NB4 (cell line): ENCODE results near the gene FRRS1L.

Source experiments
- DNase-seq: peaks from one replicate; pipeline ENCODE4 v3.0.0; 2010; ENCODE audit warnings: low read depth
- H3K4me3 ChIP-seq: one replicate; pipeline ENCODE4 v1.5.1; 2011; ENCODE audit warnings: mild to moderate bottlenecking, low read depth, low read length, moderate library complexity
- MYC ChIP-seq: IDR thresholded peaks from 2 replicates; pipeline ENCODE4 v1.6.1; 2011; ENCODE audit warnings: low read depth, low read length
- POLR2A ChIP-seq: IDR thresholded peaks from 2 replicates; pipeline ENCODE4 v1.6.1; 2011; ENCODE audit warnings: mild to moderate bottlenecking; ENCODE audit not compliant: insufficient read length; ENCODE audit errors: extremely low read depth
- TF ChIP-seq, protein P1 (sequence below): IDR thresholded peaks from 2 replicates; pipeline ENCODE4 v1.6.1; 2011; ENCODE audit warnings: low read depth, low read length
- TF ChIP-seq, protein P2 (sequence below): IDR thresholded peaks from one replicate; pipeline ENCODE4 v1.5.1; 2012; ENCODE audit warnings: low read depth, low read length

Gene FRRS1L

DNA sequence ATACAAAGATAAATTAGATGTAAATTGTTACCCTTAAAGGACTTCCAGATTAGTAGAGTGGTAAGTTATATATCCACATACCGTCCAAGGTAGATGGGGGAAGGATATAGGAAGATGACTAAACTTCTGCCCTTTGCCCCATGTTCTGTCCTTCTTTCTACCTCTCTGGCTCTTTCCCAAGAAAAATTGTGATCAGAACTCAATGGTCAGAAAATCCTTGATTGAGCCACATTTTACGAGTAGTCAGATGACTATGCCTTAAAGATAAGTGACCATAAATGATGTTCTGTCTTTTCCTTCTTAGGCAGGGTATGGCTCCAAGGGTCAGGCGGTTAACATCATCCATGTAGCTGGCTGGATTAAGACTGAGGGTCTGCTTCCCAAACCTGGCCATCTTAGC lies 4.4 kb downstream of the FRRS1L start:
- DNase-seq = no peak
- no peak overlapping the region for H3K4me3 ChIP-seq
- TF ChIP-seq MYC (no peak), POLR2A (no peak)
- TF ChIP-seq, protein P1, sequence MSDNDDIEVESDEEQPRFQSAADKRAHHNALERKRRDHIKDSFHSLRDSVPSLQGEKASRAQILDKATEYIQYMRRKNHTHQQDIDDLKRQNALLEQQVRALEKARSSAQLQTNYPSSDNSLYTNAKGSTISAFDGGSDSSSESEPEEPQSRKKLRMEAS = no peak
- TF ChIP-seq, protein P2, sequence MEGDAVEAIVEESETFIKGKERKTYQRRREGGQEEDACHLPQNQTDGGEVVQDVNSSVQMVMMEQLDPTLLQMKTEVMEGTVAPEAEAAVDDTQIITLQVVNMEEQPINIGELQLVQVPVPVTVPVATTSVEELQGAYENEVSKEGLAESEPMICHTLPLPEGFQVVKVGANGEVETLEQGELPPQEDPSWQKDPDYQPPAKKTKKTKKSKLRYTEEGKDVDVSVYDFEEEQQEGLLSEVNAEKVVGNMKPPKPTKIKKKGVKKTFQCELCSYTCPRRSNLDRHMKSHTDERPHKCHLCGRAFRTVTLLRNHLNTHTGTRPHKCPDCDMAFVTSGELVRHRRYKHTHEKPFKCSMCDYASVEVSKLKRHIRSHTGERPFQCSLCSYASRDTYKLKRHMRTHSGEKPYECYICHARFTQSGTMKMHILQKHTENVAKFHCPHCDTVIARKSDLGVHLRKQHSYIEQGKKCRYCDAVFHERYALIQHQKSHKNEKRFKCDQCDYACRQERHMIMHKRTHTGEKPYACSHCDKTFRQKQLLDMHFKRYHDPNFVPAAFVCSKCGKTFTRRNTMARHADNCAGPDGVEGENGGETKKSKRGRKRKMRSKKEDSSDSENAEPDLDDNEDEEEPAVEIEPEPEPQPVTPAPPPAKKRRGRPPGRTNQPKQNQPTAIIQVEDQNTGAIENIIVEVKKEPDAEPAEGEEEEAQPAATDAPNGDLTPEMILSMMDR = no peak

DNA sequence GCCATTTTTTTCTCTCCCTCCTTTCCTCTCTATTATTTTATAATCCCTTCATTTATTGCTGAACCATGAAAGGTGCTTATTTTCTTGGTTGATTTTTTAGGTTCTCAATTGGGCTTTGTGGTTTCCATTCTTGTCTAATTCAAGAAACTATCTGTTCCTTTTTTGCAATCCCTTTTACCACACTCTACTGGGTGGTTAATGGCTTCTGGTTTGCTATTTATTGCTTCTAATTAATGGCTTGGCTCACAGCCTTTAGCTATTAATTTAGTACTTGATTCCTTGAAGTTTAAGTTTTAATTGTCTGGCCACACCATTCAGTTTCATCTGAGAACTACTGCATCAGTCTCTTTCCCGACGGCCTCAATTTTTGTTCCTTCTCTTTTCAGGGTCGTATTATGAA lies 5.6 kb downstream of the FRRS1L start:
- no peak overlapping the region for H3K4me3 ChIP-seq
- DNase-seq = no peak
- TF ChIP-seq MYC = no peak
- TF ChIP-seq, protein P1 = no peak

DNA sequence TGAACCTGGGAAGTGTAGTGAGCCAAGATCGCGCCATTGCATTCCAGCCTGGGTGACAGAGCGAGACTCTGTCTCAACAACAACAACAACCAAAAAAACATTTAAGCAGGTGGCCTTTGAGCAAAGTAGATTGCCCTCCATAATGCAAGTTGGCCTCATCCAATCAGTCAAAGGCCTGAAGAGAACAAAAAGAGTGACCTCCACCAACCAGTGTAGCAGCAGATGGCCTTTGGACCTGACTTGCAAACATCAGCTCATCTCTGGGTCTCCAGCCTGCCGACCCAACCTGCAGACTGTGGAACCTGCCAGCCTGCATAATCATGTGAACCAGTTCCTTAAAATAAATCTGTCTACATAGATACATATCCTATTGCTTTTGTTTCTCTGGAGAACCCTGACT lies 7.5 kb downstream of the FRRS1L start:
- no peak for DNase-seq
- TF ChIP-seq MYC (no peak), POLR2A (no peak)
- TF ChIP-seq, protein P1 = no peak
- TF ChIP-seq, protein P2 = no peak
- H3K4me3 ChIP-seq = no peak overlapping the region

DNA sequence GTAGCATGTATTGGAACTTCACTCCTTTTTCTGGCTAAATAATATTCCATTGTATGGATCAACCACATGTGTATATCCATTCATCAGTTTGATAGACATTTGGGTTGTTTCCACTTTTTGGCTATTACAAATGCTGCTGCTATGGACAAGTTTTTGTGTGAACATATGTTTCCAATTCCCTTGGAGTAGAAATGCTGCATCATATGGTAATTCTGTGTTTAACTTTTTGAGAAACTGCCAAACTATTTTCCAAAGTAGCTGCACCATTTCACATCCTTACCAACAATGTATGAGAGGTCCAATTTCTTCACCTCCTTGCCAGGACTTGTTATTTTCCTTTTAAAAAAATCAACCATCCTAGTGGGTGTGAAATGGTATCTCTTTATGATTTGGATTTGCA lies 8.4 kb downstream of the FRRS1L start:
- no peak for DNase-seq
- TF ChIP-seq MYC (no peak), POLR2A (no peak)
- TF ChIP-seq, protein P2 = no peak
- TF ChIP-seq, protein P1 = no peak
- H3K4me3 ChIP-seq = no peak overlapping the region

GRCh38 chr9:109156708-109157107 lies 10.3 kb downstream of the FRRS1L start:
- DNase-seq = no peak
- no peak overlapping the region for H3K4me3 ChIP-seq
- TF ChIP-seq MYC (no peak), POLR2A (no peak)
- TF ChIP-seq, protein P1 = no peak
- TF ChIP-seq, protein P2 = no peak

DNA sequence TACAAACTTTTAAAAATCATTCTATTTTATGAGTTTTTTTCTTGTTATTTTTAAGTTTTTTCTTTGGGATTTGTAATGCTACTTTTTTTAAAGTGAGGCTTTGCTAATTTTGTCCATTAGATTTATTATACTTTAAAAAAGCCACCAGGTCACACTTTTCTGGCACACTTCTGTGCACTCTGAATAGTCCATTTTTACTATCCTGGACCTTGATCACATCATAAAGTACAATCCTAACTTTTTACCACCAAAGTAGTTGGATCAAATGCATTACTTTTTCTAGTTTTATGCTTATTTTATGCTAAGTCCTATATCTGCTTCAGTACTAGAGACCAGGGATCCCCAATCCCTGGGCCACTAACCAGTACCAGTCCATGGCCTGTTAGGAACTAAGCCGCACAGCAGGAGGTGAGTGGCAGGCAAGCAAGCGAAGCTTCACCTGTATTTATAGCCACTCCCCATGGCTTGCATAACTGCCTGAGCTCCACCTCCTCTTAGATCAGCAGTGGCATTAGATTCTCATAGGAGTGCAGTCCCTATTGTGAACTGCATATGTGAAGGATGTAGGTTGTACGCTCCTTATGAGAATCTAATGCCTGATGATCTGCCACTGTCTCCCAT lies 16.0 kb downstream of the FRRS1L start:
- no peak overlapping the region for H3K4me3 ChIP-seq
- TF ChIP-seq POLR2A (no peak), MYC (no peak)
- TF ChIP-seq, protein P1 = no peak
- TF ChIP-seq, protein P2 = no peak
- no peak for DNase-seq
